Lung microvascular endothelial cell (primary cell): ENCODE results near the gene RAD50. TPM values are rescaled to one million over a fixed set of nuclear protein-coding genes. Genes with fewer than 3 reads are reported as not detected.

Experiments used
- DNase-seq, 2 donors: peaks; one replicate each; pipeline versions ENCODE4 v3.0.0 to v3.0.0-alpha.2; 2010; ENCODE audit warnings: low read depth in 2 of 2
- total RNA-seq: library from RNA; depleted of rRNA; stranded (reverse); fragments of >200 nt; gene quantifications from 2 replicates; pipeline ENCODE4 v1.2.1, GENCODE V29; 2014

The RAD50 gene
- total RNA-seq, 1 donor from 2014 or later: 6.0 TPM

GRCh38 chr5:132659598-132660493 is 103.1 kb downstream of the RAD50 start:
- DNase-seq: no peak

DNA sequence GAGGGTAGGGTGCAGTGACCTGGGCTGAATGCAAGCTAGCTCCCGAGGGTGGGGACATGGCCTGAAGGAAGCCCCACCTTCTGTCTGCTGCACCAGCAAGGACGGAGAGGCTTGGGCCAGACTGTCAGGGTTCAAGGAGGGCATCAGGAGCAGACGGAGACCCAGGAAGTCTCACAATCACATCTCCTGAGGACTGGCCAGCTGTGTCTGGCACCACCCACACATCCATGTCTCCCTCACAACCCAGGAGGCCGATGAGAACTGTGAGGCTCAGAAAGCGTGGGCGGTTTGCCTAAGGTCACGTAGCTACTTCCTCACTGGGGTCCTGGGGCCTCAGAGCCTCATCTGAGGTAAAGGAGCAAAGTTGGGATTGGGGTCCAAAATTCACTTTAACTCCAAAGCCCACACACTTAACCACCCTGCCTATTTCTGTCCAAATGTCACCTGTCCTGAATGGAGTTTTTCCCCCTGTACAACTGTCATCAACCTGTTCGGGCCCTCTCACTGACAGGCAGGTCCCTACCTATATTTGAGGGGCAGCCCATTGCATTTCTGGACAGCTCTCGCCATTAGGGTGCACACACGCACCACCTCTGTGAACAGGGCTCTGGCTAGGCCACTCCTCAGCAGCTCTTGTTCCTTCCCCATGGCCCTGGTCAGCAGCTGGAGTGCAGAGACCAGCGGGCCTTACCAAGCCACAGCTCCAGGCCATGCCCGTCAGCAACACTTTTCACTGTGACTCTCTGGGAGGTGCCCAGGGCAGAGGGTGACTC is 104.6 kb downstream of the RAD50 start:
- DNase-seq: no peak

DNA sequence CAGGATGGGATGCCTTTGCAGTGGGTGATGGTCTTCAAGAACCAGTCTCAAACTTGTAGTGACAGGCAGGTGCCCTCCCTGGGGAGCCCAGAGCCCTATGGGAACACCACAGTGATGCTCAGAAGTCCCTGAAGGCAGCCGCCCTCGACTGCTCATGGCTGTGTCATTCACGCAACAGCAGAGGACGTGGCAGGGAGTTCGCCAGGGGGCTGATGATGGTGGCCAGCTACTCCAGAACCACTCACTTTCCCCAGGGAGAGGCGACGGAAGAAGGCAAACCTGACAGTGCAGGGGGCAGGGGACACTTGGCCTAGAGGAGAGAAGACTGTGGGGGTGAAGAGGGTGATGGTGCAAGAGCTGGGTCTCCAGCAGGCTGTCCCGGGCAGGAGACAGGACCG is 105.2 kb downstream of the RAD50 start:
- no peak for DNase-seq

DNA sequence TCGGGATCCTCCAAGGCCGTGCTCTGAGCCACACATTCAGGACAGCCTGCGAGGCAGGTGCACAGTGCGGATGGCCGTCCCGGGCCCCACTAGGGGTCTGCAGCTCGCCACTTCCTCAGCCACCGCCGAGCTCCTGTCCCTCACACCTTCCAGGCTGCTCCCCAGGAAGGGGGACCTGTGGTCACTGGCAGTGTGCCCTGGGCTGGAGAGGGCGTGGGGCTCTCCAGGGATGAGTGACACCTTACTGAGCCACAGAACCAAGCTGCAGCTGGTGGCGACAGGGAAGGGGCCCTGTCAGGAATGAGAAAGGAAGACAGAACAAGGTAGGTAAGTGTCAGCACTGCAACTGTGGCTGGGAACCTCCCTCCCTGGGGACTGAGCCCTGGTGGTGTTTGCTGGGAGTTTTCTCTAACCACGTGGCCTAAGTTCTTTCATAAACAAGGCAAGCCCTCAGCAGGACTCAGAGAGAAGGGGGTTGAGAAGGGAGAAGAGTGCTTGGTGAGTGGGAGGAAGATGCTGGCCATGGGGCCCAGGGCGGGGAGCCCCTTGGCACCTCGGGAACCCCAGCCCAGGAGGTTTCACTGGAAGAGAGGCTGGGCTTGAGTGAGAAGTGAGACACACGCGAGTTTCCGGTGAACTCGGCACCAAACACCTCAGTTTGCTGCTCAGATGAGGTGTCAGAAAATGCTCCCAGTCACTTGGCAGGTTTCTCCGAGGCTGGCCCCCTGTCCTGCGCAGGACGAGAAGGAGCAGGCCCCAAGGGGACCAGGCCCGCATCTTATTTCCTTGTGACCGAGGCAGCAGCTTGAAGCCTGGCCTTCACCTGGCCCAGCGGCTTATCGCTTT is 106.4 kb downstream of the RAD50 start:
- no peak for DNase-seq

- no peak for DNase-seq
Observed at GRCh38 chr5:132663771-132664695, 107.3 kb downstream of the RAD50 start.

DNA sequence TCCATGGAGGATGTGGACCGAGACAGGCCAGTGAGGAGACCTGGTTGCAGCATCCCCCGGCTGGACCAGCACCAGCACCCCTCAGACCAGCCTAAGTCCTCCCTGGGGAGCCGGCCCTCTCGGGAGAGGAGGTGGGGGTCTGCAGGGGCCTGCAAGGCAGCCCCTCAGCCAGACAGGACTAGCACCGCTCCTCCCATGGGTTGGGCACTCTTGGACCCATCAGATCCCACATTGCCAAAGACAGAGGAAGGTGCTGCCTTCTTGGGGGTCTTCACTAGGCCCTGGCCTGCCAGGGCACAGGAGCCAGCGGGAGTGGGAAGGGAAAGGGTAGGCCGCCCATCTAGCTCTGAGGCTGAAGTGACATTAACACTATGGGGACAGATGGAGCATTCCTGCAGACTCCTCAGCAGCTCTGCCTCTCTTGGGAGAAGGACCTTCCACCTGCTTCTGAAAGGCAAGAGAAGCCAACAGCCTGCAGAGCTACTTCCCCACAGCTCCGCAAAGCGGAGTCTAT is 108.0 kb downstream of the RAD50 start:
- DNase-seq: no peak

GRCh38 chr5:132665574-132666080 is 108.8 kb downstream of the RAD50 start:
- no peak for DNase-seq

GRCh38 chr5:132666310-132667123 is 109.7 kb downstream of the RAD50 start:
- DNase-seq: no peak

DNA sequence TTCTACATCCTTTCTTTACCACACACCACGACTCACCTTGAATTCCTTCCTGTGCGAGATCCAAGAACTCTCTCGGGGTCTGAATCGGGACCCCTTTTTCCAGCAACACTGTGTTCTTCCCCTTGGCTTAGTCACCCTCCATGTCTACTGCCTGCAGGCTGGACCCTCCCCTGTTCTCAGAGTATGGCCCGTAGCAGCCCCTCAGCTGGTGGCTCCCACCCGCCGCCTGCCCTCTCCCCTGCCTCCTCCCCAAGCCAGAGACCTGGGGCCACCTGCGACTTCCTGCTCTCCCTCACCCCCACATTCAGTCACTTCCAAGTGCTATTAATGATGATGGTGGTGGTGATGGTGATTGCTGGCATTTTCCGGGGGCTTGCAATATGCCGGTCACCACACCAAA is 110.5 kb downstream of the RAD50 start:
- no peak for DNase-seq

GRCh38 chr5:132667761-132668705 is 111.3 kb downstream of the RAD50 start:
- DNase-seq: no peak

DNA sequence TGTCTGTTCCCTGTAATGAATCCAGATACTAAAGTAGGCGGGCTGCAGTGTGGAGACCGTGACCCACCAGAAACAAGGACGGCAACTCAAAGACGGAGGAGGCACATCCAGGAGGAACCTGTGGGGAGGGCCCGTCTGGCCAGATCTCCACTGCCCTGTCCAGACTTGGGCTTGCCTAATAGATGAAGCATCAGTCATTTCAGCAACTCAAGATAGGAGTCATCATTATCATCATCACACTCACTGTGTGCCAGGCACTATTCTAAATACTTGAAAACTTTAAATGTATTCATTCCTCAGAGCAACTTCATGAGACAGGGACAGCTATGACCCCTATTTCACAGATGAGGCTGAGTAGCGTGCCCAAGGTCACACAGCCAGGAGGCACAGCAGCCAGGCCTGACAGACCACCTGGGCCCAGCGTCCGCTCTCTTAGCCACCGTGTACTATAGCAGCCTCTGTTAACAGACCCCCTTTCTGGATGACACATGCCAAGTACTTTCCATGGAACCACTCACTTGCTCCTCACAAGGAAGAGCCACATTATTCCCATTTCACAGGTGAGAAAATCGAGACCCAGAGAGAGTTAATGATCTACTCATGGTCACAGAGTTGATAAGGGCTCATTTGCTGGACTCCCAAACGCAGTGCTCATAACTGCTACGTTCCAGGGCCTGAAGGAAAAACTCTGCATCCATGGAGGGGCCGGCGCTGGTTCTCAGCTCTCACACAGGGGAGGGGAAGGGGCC is 112.1 kb downstream of the RAD50 start:
- DNase-seq: no peak

GRCh38 chr5:132669455-132669820 is 112.7 kb downstream of the RAD50 start:
- DNase-seq: no peak

DNA sequence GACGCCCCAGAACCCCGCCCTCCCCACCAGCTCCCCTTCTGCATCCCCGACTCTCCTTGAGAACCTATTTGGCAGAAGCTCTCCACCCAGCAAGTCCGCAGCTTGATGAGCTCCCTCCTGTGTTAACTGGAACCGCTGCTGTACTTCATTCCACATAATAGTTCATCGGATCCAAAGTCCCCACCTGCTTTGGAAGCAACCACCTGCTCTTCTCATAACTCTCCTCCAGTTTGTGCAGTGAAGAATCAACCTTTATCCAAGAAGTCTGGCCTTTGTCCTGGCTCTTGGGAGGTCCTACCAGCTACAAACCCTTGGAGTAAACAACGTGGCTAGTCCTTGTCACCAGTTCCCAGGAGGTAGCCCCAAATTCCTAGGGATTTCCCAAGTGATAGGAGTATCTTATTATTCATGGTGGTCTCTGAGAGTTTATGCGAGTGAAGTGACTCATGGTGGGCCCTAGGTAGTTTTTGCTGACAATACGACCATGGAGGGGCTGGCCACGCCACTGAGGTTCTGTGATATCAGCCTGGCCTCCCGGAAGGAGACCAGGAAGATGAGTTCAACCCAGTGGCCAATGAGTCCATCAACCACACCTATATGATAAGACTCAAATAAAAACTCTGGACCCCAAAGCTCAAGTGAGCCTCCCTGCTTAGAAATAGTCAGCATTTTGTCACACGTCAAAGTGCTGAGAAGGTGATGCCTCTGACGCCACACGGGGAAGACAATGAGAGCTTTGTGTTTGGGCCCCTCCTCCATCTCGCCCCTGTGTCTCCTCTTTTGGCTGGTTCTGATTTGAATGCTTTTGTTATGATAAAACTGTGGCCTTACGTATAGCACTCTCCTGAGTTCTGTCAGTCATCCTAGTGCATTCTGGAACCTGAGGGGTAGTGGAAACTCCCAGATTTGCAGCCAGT is 113.4 kb downstream of the RAD50 start:
- DNase-seq: no peak

DNA sequence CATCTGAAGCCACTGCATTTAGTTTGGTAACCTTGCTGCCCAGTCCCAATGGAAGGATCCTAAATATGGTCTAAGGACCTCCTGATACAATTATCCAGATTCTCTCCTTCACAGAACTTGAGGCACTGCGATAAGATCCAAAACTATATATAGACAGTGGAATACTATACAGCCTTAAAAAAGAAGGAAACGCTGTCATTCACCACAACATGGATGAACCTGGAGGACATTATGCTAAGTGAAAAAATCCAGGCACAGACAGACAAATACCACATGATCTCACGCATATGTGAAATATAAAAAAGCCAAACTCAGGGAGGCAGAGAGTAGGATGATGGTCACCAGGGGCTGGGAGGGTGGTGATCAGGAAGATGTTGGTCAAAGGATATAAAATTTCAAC is 114.2 kb downstream of the RAD50 start:
- no peak for DNase-seq

DNA sequence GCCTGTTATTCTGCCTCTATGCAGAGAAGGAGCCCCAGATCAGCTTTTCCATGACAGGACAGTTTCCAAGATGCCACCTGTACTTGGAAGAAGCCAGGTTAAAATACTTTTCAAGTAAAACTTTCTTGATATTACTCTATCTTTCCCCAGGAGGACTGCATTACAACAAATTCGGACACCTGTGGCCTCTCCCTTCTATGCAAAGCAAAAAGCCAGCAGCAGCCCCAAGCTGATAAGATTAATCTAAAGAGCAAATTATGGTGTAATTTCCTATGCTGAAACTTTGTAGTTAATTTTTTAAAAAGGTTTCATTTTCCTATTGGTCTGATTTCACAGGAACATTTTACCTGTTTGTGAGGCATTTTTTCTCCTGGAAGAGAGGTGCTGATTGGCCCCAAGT is 116.7 kb downstream of the RAD50 start:
- DNase-seq: no peak

DNA sequence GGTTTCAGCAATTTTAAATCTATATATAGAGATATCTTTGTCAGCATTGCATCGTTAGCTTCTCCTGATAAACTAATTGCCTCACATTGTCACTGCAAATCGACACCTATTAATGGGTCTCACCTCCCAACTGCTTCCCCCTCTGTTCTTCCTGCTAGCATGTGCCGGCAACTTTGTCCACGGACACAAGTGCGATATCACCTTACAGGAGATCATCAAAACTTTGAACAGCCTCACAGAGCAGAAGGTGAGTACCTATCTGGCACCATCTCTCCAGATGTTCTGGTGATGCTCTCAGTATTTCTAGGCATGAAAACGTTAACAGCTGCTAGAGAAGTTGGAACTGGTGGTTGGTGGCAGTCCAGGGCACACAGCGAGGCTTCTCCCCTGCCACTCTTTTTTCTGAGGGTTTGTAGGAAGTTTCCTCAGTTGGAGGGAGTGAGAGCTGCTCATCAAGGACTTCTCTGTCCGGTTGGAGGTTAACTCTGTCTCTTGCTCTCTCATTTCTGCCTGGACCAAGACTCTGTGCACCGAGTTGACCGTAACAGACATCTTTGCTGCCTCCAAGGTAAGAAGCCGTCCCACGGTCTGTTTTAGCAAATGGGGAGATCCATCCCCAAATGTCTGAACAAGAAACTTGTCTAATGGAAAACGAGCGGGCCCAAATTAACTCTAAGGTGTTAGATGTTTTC is 117.3 kb downstream of the RAD50 start, which contains the start of gene IL4:
Gene IL4, plus strand, starts transcription at position 51 of the 692 bp plus-strand sequence. Its CDS starts 62 bp downstream, at position 113.
- DNase-seq: no peak
